Mammary epithelial cell (primary cell): Measurements from ENCODE around the gene WNT16.

ENCODE experiments used
- CTCF ChIP-seq, 2 donors: IDR thresholded peaks in 1 of 2; conservative IDR thresholded peaks in 1 of 2; 2 replicates each; pipeline ENCODE4 v1.5.1; 2011 to 2012; ENCODE audit warnings: inconsistent platforms in 2 of 2, low read length in 2 of 2, mild to moderate bottlenecking in 2 of 2, control low read depth in 1 of 2, low read depth in 1 of 2; ENCODE audit not compliant: insufficient read depth in 1 of 2; ENCODE audit errors: extremely low read depth in 1 of 2
- EZH2 ChIP-seq: IDR thresholded peaks from 2 replicates; pipeline ENCODE4 v1.6.1; 2012; ENCODE audit warnings: low read length, inconsistent platforms, borderline replicate concordance

DNA sequence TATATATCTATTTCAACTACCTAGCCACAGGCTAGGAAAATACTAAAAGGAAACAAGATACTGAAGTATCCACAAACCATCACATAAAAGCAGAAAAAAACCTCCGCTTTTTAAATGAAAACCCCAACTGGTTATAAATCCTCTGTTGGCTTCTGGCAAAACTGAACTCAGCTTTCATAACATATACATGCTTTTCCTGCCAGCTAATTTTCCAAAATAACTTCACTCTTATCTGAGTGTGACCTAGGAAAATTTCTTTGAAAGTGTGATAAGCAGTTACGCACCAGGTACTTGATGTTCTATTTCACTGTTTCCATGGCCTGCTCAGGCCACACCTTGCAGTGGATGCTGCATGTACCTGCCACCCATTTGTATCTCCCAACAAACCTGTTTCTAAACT lies 55.5 kb downstream of the WNT16 start:
- no peak for TF ChIP-seq CTCF (conservative IDR thresholded peaks at IDR 0.05 in 1 of 2, IDR thresholded peaks at IDR 0.05 in 1 of 2; ENCODE audit: extremely low read depth in 1 of 2, insufficient read depth in 1 of 2, low read depth in 1 of 2, low read length in 2 of 2)
- TF ChIP-seq EZH2 = no peak
